Neural cell (in vitro differentiated cells): ENCODE results near the gene SPEM1. TPM values are rescaled to one million over a fixed set of nuclear protein-coding genes. Genes with fewer than 3 reads are reported as not detected.

Experiments used
- H2AFZ ChIP-seq: fragments of 200-600, 300-800 bp; sonication (generic), shearing (Covaris generic); 2 replicates; pipeline ENCODE4 v1.6.0; 2014; ENCODE audit warnings: low read depth, mild to moderate bottlenecking, antibody characterized with exemption, low read length, moderate library complexity
- H3F3A ChIP-seq: fragments of 200-600 bp; shearing (Covaris generic); 2 replicates; pipeline ENCODE4 v1.6.1; 2016; ENCODE audit warnings: mild to moderate bottlenecking, moderate library complexity, mixed read lengths, antibody characterized with exemption, low read length; ENCODE audit not compliant: insufficient read depth, poor library complexity, severe bottlenecking
- H3K27ac ChIP-seq: fragments of 200-600, 300-800 bp; sonication (generic), shearing (Covaris generic); 2 replicates; pipeline ENCODE4 v1.5.1; 2014; ENCODE audit warnings: mild to moderate bottlenecking, low read length, moderate library complexity
- H3K27me3 ChIP-seq: fragments of 300-800, 200-600 bp; sonication (generic), shearing (Covaris generic); 2 replicates; pipeline ENCODE4 v1.6.0; 2014; ENCODE audit warnings: mild to moderate bottlenecking, low read depth, low read length, moderate library complexity; ENCODE audit not compliant: insufficient read depth
- H3K36me3 ChIP-seq: fragments of 300-800, 200-600 bp; sonication (generic), shearing (Covaris generic); 2 replicates; pipeline ENCODE4 v1.5.1; 2014; ENCODE audit warnings: mild to moderate bottlenecking, antibody characterized with exemption, low read length, moderate library complexity; ENCODE audit not compliant: insufficient read depth
- H3K4me2 ChIP-seq: fragments of 300-800, 200-600 bp; sonication (generic), shearing (Covaris generic); 2 replicates; pipeline ENCODE4 v1.6.0; 2014; ENCODE audit warnings: mild to moderate bottlenecking, low read length
- H3K4me3 ChIP-seq: fragments of 300-800, 200-600 bp; sonication (generic), shearing (Covaris generic); 2 replicates; pipeline ENCODE4 v1.5.1; 2014; ENCODE audit warnings: mild to moderate bottlenecking, low read length, moderate library complexity
- H3K79me2 ChIP-seq: fragments of 200-600 bp; shearing (Covaris generic); replicated peaks from 2 replicates; pipeline ENCODE4 v1.6.0; 2014; ENCODE audit warnings: mild to moderate bottlenecking, low read length, moderate library complexity; ENCODE audit not compliant: insufficient read depth
- H3K9ac ChIP-seq: fragments of 300-800, 200-600 bp; sonication (generic), shearing (Covaris generic); 2 replicates; pipeline ENCODE4 v1.6.1; 2016; ENCODE audit warnings: mild to moderate bottlenecking, low read length, mixed read lengths
- H3K9me2 ChIP-seq: fragments of 200-600 bp; shearing (Covaris generic); 2 replicates; pipeline ENCODE4 v1.6.1; 2016; ENCODE audit warnings: mild to moderate bottlenecking, low read length, mixed read lengths; ENCODE audit not compliant: insufficient read depth
- H3K9me3 ChIP-seq: fragments of 200-600, 300-800 bp; sonication (generic), shearing (Covaris generic); 2 replicates; pipeline ENCODE4 v1.6.1; 2016; ENCODE audit warnings: mild to moderate bottlenecking, mixed run types, low read length, moderate library complexity, mixed read lengths
- H4K20me1 ChIP-seq: fragments of 200-600 bp; shearing (Covaris generic); 2 replicates; pipeline ENCODE4 v1.6.1; 2016; ENCODE audit warnings: mild to moderate bottlenecking, mixed run types; ENCODE audit not compliant: insufficient read depth
- EP300 ChIP-seq: fragments of 450-650 bp; conservative IDR thresholded peaks from 2 replicates; pipeline ENCODE4 v1.6.1; 2014; ENCODE audit warnings: antibody characterized with exemption, mild to moderate bottlenecking, moderate library complexity; ENCODE audit not compliant: poor library complexity, severe bottlenecking
- EZH2 ChIP-seq: fragments of 200-600, 300-800 bp; shearing (Covaris generic), sonication (generic); IDR thresholded peaks from 2 replicates; pipeline ENCODE4 v1.6.1; 2014; ENCODE audit warnings: antibody characterized with exemption, low read length, borderline replicate concordance, mild to moderate bottlenecking; ENCODE audit not compliant: insufficient read depth, poor library complexity, severe bottlenecking
- MXI1 ChIP-seq: fragments of 450-650 bp; conservative IDR thresholded peaks from 2 replicates; pipeline ENCODE4 v1.6.1; 2014; ENCODE audit warnings: antibody characterized with exemption, mild to moderate bottlenecking; ENCODE audit not compliant: poor library complexity, severe bottlenecking
- POLR2AphosphoS5 ChIP-seq: IDR thresholded peaks from 2 replicates; pipeline ENCODE4 v1.6.1; 2012
- RAD21 ChIP-seq: fragments of 450-650 bp; conservative IDR thresholded peaks from 2 replicates; pipeline ENCODE4 v1.6.1; 2014; ENCODE audit warnings: antibody characterized with exemption, mild to moderate bottlenecking, moderate library complexity
- SMC3 ChIP-seq: fragments of 450-650 bp; conservative IDR thresholded peaks from 2 replicates; pipeline ENCODE4 v1.6.1; 2014; ENCODE audit warnings: antibody characterized with exemption, mild to moderate bottlenecking, moderate library complexity; ENCODE audit not compliant: poor library complexity
- TAF1 ChIP-seq: IDR thresholded peaks from 2 replicates; pipeline ENCODE4 v1.6.1; 2012; ENCODE audit warnings: low read depth
- polyA plus RNA-seq: library from polyadenylated mRNA; depleted of rRNA; stranded (reverse); fragments of >200 nt; gene quantifications from 2 replicates; pipeline ENCODE4 v1.2.3, GENCODE V29; 2014
- TF ChIP-seq, protein P1 (sequence below): IDR thresholded peaks from 2 replicates; pipeline ENCODE4 v1.6.1; 2012; ENCODE audit warnings: borderline replicate concordance
- TF ChIP-seq, protein P2 (sequence below): fragments of 450-650 bp; IDR thresholded peaks from 2 replicates; pipeline ENCODE4 v1.5.1; 2014; ENCODE audit warnings: antibody characterized with exemption, mild to moderate bottlenecking, moderate library complexity; ENCODE audit not compliant: poor library complexity, severe bottlenecking

Gene SPEM1
- polyA plus RNA-seq, 1 donor from 2014 or later = not detected

- Histone ChIP-seq H3K9me2 (no peaks in the 10 kb centered on the region), H4K20me1 (no peaks in the 10 kb centered on the region), H3K27me3 (no peaks in the 10 kb centered on the region), H3K4me2 (no peak overlapping the region), H3K27ac (no peak overlapping the region), H3K36me3 (no peaks in the 10 kb centered on the region), H2AFZ (no peak overlapping the region), H3F3A (no peaks in the 10 kb centered on the region), H3K79me2 (no peaks in the 10 kb centered on the region), H3K4me3 (no peak overlapping the region), H3K9ac (no peak overlapping the region), H3K9me3 (no peaks in the 10 kb centered on the region)
- TF ChIP-seq RAD21 = no peak
- no peak for TF ChIP-seq EZH2
- no peak for TF ChIP-seq SMC3
- TF ChIP-seq, protein P1, sequence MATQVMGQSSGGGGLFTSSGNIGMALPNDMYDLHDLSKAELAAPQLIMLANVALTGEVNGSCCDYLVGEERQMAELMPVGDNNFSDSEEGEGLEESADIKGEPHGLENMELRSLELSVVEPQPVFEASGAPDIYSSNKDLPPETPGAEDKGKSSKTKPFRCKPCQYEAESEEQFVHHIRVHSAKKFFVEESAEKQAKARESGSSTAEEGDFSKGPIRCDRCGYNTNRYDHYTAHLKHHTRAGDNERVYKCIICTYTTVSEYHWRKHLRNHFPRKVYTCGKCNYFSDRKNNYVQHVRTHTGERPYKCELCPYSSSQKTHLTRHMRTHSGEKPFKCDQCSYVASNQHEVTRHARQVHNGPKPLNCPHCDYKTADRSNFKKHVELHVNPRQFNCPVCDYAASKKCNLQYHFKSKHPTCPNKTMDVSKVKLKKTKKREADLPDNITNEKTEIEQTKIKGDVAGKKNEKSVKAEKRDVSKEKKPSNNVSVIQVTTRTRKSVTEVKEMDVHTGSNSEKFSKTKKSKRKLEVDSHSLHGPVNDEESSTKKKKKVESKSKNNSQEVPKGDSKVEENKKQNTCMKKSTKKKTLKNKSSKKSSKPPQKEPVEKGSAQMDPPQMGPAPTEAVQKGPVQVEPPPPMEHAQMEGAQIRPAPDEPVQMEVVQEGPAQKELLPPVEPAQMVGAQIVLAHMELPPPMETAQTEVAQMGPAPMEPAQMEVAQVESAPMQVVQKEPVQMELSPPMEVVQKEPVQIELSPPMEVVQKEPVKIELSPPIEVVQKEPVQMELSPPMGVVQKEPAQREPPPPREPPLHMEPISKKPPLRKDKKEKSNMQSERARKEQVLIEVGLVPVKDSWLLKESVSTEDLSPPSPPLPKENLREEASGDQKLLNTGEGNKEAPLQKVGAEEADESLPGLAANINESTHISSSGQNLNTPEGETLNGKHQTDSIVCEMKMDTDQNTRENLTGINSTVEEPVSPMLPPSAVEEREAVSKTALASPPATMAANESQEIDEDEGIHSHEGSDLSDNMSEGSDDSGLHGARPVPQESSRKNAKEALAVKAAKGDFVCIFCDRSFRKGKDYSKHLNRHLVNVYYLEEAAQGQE = no peak
- no peak for TF ChIP-seq TAF1
- TF ChIP-seq, protein P2, sequence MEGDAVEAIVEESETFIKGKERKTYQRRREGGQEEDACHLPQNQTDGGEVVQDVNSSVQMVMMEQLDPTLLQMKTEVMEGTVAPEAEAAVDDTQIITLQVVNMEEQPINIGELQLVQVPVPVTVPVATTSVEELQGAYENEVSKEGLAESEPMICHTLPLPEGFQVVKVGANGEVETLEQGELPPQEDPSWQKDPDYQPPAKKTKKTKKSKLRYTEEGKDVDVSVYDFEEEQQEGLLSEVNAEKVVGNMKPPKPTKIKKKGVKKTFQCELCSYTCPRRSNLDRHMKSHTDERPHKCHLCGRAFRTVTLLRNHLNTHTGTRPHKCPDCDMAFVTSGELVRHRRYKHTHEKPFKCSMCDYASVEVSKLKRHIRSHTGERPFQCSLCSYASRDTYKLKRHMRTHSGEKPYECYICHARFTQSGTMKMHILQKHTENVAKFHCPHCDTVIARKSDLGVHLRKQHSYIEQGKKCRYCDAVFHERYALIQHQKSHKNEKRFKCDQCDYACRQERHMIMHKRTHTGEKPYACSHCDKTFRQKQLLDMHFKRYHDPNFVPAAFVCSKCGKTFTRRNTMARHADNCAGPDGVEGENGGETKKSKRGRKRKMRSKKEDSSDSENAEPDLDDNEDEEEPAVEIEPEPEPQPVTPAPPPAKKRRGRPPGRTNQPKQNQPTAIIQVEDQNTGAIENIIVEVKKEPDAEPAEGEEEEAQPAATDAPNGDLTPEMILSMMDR = no peak
- no peak for TF ChIP-seq POLR2AphosphoS5
- no peak for TF ChIP-seq MXI1
- TF ChIP-seq EP300 = no peak
Measured at GRCh38 chr17:7426203-7426863, 6.2 kb downstream of the SPEM1 start.

DNA sequence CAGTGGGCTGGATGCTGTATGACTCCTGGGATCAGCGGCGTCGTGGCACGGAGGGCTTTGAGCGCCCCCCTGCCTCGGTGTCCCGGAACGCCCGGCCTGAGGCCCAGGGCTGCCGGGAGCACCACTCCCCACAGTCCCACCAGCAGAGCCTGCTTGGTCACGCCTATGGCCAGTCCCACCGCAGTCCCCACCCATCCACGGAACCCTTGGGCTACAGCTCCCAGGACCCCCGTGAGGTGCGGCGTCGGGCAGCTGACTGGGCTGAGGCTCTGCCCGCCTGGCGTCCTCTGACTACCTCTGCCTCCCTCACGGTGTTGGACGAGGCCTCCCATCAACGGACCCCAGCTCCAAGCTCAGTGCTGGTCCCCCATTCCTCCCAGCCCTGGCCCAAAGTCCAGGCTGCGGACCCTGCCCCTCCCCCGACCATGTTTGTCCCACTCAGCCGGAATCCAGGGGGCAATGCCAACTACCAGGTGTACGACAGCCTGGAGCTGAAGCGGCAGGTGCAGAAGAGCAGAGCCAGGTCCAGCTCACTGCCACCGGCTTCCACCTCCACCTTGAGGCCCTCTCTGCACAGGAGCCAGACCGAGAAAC, 6.9 kb downstream of the SPEM1 start:
- Histone ChIP-seq H3K9ac (no peak overlapping the region), H3F3A (no peaks in the 10 kb centered on the region), H3K79me2 (no peaks in the 10 kb centered on the region), H3K27ac (no peak overlapping the region), H3K4me3 (no peak overlapping the region), H3K4me2 (no peak overlapping the region), H3K27me3 (no peaks in the 10 kb centered on the region), H2AFZ (no peak overlapping the region), H4K20me1 (no peaks in the 10 kb centered on the region), H3K36me3 (no peaks in the 10 kb centered on the region), H3K9me3 (no peaks in the 10 kb centered on the region), H3K9me2 (no peaks in the 10 kb centered on the region)
- TF ChIP-seq, protein P2 = no peak
- TF ChIP-seq POLR2AphosphoS5 (no peak), EP300 (no peak), RAD21 (no peak), SMC3 (no peak), MXI1 (no peak), TAF1 (no peak), EZH2 (no peak)
- TF ChIP-seq, protein P1 = no peak
